GM19351 (cell line): ENCODE data around the gene ZBTB44.
"Not testable (repeated sequence)": the region's sequence is repeated elsewhere in the genome, so short reads cannot be mapped to it uniquely, and the experiment has no call there.

Experiments
- ATAC-seq: cut with Tn5 transposase; IDR thresholded peaks from one replicate; pipeline ENCODE4 v1.9.1; 2021; ENCODE audit warnings: mild to moderate bottlenecking, moderate library complexity; ENCODE audit not compliant: unreplicated experiment

Gene ZBTB44

GRCh38 chr11:130202009-130202817, 112.5 kb downstream of the ZBTB44 start:
- no peak for ATAC-seq

GRCh38 chr11:130201026-130201425, 113.7 kb downstream of the ZBTB44 start:
- ATAC-seq, result no peak

GRCh38 chr11:130199792-130200191, 114.9 kb downstream of the ZBTB44 start:
- ATAC-seq, result no peak

GRCh38 chr11:130198964-130199363, 115.8 kb downstream of the ZBTB44 start:
- ATAC-seq, result no peak

- no peak for ATAC-seq
These were observed 116.4 kb downstream of the ZBTB44 start for GRCh38 chr11:130198292-130198691.

GRCh38 chr11:130197386-130198035, 117.2 kb downstream of the ZBTB44 start:
- no peak for ATAC-seq

- ATAC-seq, result no peak
These were observed 120.3 kb downstream of the ZBTB44 start for GRCh38 chr11:130194241-130195023.

GRCh38 chr11:130193551-130193950, 121.2 kb downstream of the ZBTB44 start:
- not testable (repeated sequence) for ATAC-seq

GRCh38 chr11:130192845-130193267, 121.9 kb downstream of the ZBTB44 start:
- no peak for ATAC-seq

GRCh38 chr11:130191896-130192295, 122.8 kb downstream of the ZBTB44 start:
- ATAC-seq, result no peak

GRCh38 chr11:130190371-130190881, 124.3 kb downstream of the ZBTB44 start:
- ATAC-seq, result no peak

- ATAC-seq, result no peak
These were observed 125.1 kb downstream of the ZBTB44 start for GRCh38 chr11:130189492-130190210.

GRCh38 chr11:130188585-130189347, 126.0 kb downstream of the ZBTB44 start:
- ATAC-seq, result no peak

GRCh38 chr11:130188047-130188446, 126.7 kb downstream of the ZBTB44 start:
- ATAC-seq, result no peak

- ATAC-seq, result no peak
These were observed 127.6 kb downstream of the ZBTB44 start for GRCh38 chr11:130187096-130187495.

GRCh38 chr11:130183878-130184610, 130.7 kb downstream of the ZBTB44 start:
- no peak for ATAC-seq

- peak; percentile 57 for ATAC-seq
These were observed 133.1 kb downstream of the ZBTB44 start for GRCh38 chr11:130181295-130182272.

- ATAC-seq, result peak; percentile 12
These were observed 133.8 kb downstream of the ZBTB44 start for GRCh38 chr11:130180896-130181294.
